K562 (cell line): Measurements from ENCODE around the gene DNMT3A. TPM values are rescaled to one million over a fixed set of nuclear protein-coding genes. Genes with fewer than 3 reads are reported as not detected.

Experiments
- DACH1 ChIP-seq: fragments of 450-650 bp; IDR thresholded peaks from 2 replicates; pipeline ENCODE4 v1.6.1; 2018; ENCODE audit not compliant: partially characterized antibody
- EP400 ChIP-seq: fragments of 450-650 bp; IDR thresholded peaks from 2 replicates; pipeline ENCODE4 v1.6.1; 2017; ENCODE audit warnings: antibody characterized with exemption, mild to moderate bottlenecking, moderate library complexity
- FOXJ3 ChIP-seq: sonication (generic); formaldehyde crosslinking; IDR thresholded peaks from 2 replicates; pipeline ENCODE4 v1.4.0; 2020; ENCODE audit warnings: mild to moderate bottlenecking, missing genetic modification reagents
- FOXK1 ChIP-seq: sonication (generic); formaldehyde crosslinking; IDR thresholded peaks from 2 replicates; pipeline ENCODE4 v1.8.0; 2022; ENCODE audit warnings: missing genetic modification reagents, mild to moderate bottlenecking, borderline replicate concordance
- SMAD1 ChIP-seq: fragments of 150-350 bp; IDR thresholded peaks from 2 replicates; pipeline ENCODE4 v1.6.1; 2014; ENCODE audit warnings: low read length, low read depth; ENCODE audit not compliant: partially characterized antibody
- SMAD4 ChIP-seq: fragments of 250-450 bp; sonication (Bioruptor Pico); conservative IDR thresholded peaks from 2 replicates; pipeline ENCODE4 v1.8.0; 2021; ENCODE audit warnings: inconsistent platforms, mild to moderate bottlenecking, moderate library complexity
- SNRNP70 ChIP-seq: fragments of 200-400 bp; formaldehyde crosslinking; optimal IDR thresholded peaks from 2 replicates; pipeline ENCODE3; 2017; ENCODE audit warnings: low read depth, low read length
- SRF ChIP-seq, 2 experiments: fragments of 250-450, 450-650 bp in 1 of 2; sonication (Bioruptor Pico) in 1 of 2; sonication (generic) in 1 of 2; formaldehyde crosslinking; IDR thresholded peaks; 2 replicates each; pipeline versions ENCODE4 v1.5.0 to v1.5.1; 2020 to 2022; ENCODE audit warnings: mild to moderate bottlenecking in 1 of 2, missing genetic modification reagents in 1 of 2
- TFAM ChIP-seq: fragments of 250-450 bp; sonication (Bioruptor Pico); conservative IDR thresholded peaks from 2 replicates; pipeline ENCODE4 v1.5.0; 2021; ENCODE audit warnings: mild to moderate bottlenecking, moderate library complexity
- ZNF589 ChIP-seq: fragments of 200-800 bp; sonication (Bioruptor generic); IDR thresholded peaks from 2 replicates; pipeline ENCODE4 v1.6.1; 2016; ENCODE audit warnings: low read depth, missing genetic modification characterization, missing compliant biosample characterization
- polyA plus RNA-seq, 8 experiments: library from polyadenylated mRNA; depleted of rRNA in 4 of 8; stranded (reverse) in 5 of 8; unstranded in 3 of 8; fragments of >200 nt; fragmentation: Nextera tagmentation in 2 of 8; fragmentation: Illumina TruSeq in 1 of 8; extraction: Ambion mirVana in 2 of 8; extraction: Trizol in 1 of 8; gene quantifications; 2 replicates each; pipeline versions ENCODE4 v1.2.1 to v1.2.3, GENCODE V29; 2011 to 2014; ENCODE audit warnings: inconsistent platforms in 1 of 8, missing spikeins in 1 of 8
- total RNA-seq, 7 experiments: library from RNA; depleted of rRNA in 6 of 7; stranded (reverse); fragments of >200 nt in 6 of 7; fragmentation: Illumina TruSeq in 2 of 7; extraction: Trizol in 2 of 7; gene quantifications; 2 replicates each; pipeline versions ENCODE4 v1.2.1 to v1.2.3, GENCODE V29; 2011 to 2021; ENCODE audit warnings: low replicate concordance in 1 of 7
- TF ChIP-seq, protein P1 (sequence below), 2 experiments: fragments of 450-650 bp; formaldehyde crosslinking in 1 of 2; IDR thresholded peaks; 2 replicates each; pipeline versions ENCODE4 v1.4.0 to v1.6.1; 2014 to 2020; ENCODE audit warnings: mild to moderate bottlenecking in 2 of 2, borderline replicate concordance in 1 of 2, low read depth in 1 of 2
- TF ChIP-seq, protein P2 (sequence below): fragments of 250-450 bp; sonication (Bioruptor Pico); IDR thresholded peaks from 2 replicates; pipeline ENCODE4 v1.5.0; 2021

Gene DNMT3A
- total and polyA plus RNA-seq, 9 of the 15 experiments (the other 6 are each of a cell fraction or from before 2014, with no cell fraction given), result 3.0 to 16.0 (median 6.1) TPM

DNA sequence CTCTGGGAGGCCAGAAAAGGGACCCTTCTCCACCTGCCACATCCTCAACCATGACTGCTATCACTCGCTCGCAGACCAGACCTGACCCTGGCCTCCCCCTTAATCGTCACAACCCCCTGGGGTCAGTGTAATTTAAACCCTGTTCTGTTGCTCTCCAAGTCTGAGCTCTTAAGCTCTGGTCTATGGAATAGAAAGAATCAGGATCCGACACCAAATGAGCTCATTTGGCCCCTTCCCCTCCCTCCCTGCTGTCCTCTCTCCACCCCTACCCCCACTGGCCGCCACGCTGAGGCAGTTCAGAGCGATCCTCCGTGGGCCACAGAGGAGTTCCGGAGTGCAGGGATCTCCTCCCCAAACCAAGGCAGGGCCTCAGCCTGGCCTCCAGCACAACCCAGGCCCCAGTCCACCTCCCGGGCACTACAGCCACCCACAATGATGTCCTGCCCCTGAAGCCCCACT lies 5.3 kb downstream of the DNMT3A start (continued):
- TF ChIP-seq, protein P1, sequence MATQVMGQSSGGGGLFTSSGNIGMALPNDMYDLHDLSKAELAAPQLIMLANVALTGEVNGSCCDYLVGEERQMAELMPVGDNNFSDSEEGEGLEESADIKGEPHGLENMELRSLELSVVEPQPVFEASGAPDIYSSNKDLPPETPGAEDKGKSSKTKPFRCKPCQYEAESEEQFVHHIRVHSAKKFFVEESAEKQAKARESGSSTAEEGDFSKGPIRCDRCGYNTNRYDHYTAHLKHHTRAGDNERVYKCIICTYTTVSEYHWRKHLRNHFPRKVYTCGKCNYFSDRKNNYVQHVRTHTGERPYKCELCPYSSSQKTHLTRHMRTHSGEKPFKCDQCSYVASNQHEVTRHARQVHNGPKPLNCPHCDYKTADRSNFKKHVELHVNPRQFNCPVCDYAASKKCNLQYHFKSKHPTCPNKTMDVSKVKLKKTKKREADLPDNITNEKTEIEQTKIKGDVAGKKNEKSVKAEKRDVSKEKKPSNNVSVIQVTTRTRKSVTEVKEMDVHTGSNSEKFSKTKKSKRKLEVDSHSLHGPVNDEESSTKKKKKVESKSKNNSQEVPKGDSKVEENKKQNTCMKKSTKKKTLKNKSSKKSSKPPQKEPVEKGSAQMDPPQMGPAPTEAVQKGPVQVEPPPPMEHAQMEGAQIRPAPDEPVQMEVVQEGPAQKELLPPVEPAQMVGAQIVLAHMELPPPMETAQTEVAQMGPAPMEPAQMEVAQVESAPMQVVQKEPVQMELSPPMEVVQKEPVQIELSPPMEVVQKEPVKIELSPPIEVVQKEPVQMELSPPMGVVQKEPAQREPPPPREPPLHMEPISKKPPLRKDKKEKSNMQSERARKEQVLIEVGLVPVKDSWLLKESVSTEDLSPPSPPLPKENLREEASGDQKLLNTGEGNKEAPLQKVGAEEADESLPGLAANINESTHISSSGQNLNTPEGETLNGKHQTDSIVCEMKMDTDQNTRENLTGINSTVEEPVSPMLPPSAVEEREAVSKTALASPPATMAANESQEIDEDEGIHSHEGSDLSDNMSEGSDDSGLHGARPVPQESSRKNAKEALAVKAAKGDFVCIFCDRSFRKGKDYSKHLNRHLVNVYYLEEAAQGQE (IDR thresholded peaks at IDR 0.05; ENCODE audit: borderline replicate concordance), result no peak
- TF ChIP-seq, protein P1 (CRISPR knock-in tag; IDR thresholded peaks at IDR 0.05; ENCODE audit: low read depth), result no peak
- TF ChIP-seq DACH1 (no peak), SNRNP70 (no peak), SRF (CRISPR knock-in tag; IDR thresholded peaks at IDR 0.05) (no peak), TFAM (CRISPR knock-in tag) (no peak), SMAD4 (CRISPR knock-in tag) (no peak), FOXK1 (CRISPR knock-in tag) (no peak), FOXJ3 (CRISPR knock-in tag) (no peak), EP400 (no peak), SMAD1 (no peak), ZNF589 (CRISPR knock-in tag) (no peak)
- TF ChIP-seq, protein P2, sequence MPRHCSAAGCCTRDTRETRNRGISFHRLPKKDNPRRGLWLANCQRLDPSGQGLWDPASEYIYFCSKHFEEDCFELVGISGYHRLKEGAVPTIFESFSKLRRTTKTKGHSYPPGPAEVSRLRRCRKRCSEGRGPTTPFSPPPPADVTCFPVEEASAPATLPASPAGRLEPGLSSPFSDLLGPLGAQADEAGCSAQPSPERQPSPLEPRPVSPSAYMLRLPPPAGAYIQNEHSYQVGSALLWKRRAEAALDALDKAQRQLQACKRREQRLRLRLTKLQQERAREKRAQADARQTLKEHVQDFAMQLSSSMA (CRISPR knock-in tag), result no peak
